Stomach (tissue), 4 donors: ENCODE measurements around the gene ATF7IP.

ENCODE experiments used
- CTCF ChIP-seq, 7 experiments: fragments of 450-650 bp in 4 of 7; fragments of 200-600 bp in 3 of 7; sonication (generic) in 3 of 7; IDR thresholded peaks; one replicate each; pipeline ENCODE4 v1.5.1; 2016 to 2019; ENCODE audit warnings: antibody characterized with exemption in 7 of 7, control low read depth in 2 of 7, mild to moderate bottlenecking in 1 of 7
- EP300 ChIP-seq: sonication (generic); formaldehyde crosslinking; IDR thresholded peaks from one replicate; pipeline ENCODE4 v1.6.1; 2017; ENCODE audit warnings: antibody characterized with exemption
- POLR2A ChIP-seq, 4 donors: fragments of 450-650 bp; IDR thresholded peaks; one replicate each; pipeline ENCODE4 v1.6.1; 2016; ENCODE audit warnings: antibody characterized with exemption in 4 of 4, control low read depth in 2 of 4, mild to moderate bottlenecking in 1 of 4, moderate library complexity in 1 of 4
- POLR2AphosphoS5 ChIP-seq, 3 donors: sonication (generic); formaldehyde crosslinking; IDR thresholded peaks; one replicate each; pipeline ENCODE4 v1.6.1; 2016; ENCODE audit warnings: antibody characterized with exemption in 3 of 3

GRCh38 chr12:14322403-14322802 is 43.1 kb upstream of the ATF7IP start:
- TF ChIP-seq EP300 (no peak), CTCF (IDR thresholded peaks at IDR 0.05) (no peak), POLR2AphosphoS5 (IDR thresholded peaks at IDR 0.05) (no peak), POLR2A (IDR thresholded peaks at IDR 0.05) (no peak)
